GM19239 (cell line): ENCODE measurements around the gene EPDR1.
A peak's percentile ranks its signal among the peaks of the same experiment; 100 is the strongest.

Source experiments
- DNase-seq: peaks from one replicate; pipeline ENCODE4 v3.0.0; 2011; ENCODE audit warnings: low spot score; ENCODE audit not compliant: insufficient read length
- FAIRE-seq: peaks from 2 replicates; lab custom pipeline; 2011; peaks lifted over from hg19 to GRCh38; lab: Jason Lieb, UNC

EPDR1 gene

GRCh38 chr7:37920305-37920848, at the start of gene EPDR1:
Gene EPDR1 (plus strand): TSS chr7:37920640. CDS start chr7:37920940, 300 bp downstream.
- DNase-seq (no peak), FAIRE-seq (peak; percentile 80)

GRCh38 chr7:37882086-37882485, 38.4 kb upstream of the EPDR1 start:
- no peak for FAIRE-seq
- DNase-seq: no peak

- DNase-seq (no peak), FAIRE-seq (no peak)
Measured at GRCh38 chr7:37893359-37893758, 27.1 kb upstream of the EPDR1 start.

DNA sequence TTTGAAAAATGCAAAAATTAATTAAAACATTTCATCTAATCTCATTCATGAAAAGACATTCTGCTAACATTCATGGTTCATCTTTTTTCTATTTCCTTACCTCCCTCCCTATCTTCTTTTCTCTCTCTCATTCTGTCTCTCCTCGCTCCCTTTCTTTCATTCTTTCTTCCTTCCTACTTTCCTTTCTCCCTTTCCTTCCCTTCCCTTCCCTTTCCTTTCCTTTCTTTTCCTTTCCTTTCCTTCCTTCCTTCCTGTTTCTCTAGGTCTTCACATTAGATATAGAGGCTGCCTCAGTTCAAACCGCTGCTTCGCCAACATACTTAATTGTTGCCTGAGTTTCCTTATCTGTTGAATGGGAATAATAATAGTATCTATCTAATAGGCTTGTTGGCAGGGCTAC, 25.8 kb upstream of the EPDR1 start:
- no peak for FAIRE-seq

GRCh38 chr7:37899712-37900247, 20.7 kb upstream of the EPDR1 start:
- DNase-seq (no peak), FAIRE-seq (no peak)

More for the DNA sequence above, 25.8 kb upstream of the EPDR1 start:
- no peak for DNase-seq

DNA sequence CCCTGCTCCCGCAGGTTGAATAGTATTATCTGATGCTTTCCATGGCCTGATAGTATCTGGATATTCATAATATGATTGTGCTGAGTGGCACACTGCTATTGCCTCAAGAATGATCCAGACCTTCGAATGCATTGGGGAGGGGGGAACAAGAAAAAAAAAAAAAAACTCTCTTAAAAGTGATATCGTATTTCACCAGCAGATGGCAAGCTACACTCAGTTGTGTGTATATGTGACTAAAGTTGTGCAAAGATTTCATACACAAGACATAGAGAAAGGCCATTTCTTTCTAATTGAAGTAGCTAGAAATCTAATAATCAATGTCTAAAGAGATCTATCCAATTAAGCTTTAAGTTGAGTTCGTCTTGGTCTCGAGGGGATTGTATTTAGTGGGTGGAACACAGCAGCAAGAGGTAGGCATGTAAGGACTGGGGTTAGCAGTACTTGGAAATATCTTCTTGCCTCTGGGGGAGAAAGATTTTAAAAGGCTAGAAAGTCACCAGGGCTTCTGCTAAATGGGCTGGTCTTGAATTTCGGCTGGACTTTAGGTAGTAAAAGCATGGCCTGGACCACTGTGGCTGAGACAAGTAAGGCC, 19.1 kb upstream of the EPDR1 start:
- DNase-seq (no peak), FAIRE-seq (peak; percentile 59)

GRCh38 chr7:37901890-37902524, 18.4 kb upstream of the EPDR1 start:
- DNase-seq (no peak), FAIRE-seq (no peak)

- FAIRE-seq: no peak
Measured at GRCh38 chr7:37908221-37908788, 12.1 kb upstream of the EPDR1 start.

GRCh38 chr7:37912756-37913155, 7.7 kb upstream of the EPDR1 start:
- DNase-seq (no peak), FAIRE-seq (no peak)

More at GRCh38 chr7:37908221-37908788, 12.1 kb upstream of the EPDR1 start:
- no peak for DNase-seq

- DNase-seq: no peak
- FAIRE-seq: no peak
Measured at GRCh38 chr7:37915438-37915837, 5.0 kb upstream of the EPDR1 start.

DNA sequence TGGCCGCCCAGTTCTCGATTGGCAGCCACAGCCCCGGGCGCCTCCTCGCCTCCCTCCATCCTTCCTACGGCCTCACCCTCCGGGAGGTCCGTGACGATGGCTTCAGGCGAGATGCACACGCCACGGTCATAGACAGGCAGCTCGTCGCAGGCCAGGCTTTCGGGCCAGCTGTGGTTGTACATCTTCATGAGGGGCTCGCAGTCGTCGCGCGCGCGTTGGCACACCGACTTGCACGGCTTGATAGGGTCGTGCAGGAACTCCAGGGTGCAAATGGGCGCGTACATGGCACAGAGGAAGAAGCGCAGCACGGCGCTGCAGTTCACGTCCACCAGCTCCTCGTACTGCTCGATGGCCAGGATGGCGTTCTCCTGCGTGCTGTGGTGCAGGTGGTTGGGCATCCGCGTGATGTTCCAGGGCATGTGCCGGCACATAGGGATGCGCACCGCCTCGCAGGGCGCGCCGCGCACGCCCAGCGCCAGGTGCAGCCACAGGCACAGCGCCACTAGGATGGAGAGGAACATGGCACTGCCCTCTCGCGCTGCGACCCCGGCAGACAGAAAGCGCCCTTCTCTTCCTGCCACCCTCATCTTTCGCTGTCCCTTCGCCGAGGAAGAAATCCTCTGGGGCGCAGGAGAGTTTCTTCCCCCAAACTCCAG, 4.3 kb upstream of the EPDR1 start:
- DNase-seq: no peak

DNA sequence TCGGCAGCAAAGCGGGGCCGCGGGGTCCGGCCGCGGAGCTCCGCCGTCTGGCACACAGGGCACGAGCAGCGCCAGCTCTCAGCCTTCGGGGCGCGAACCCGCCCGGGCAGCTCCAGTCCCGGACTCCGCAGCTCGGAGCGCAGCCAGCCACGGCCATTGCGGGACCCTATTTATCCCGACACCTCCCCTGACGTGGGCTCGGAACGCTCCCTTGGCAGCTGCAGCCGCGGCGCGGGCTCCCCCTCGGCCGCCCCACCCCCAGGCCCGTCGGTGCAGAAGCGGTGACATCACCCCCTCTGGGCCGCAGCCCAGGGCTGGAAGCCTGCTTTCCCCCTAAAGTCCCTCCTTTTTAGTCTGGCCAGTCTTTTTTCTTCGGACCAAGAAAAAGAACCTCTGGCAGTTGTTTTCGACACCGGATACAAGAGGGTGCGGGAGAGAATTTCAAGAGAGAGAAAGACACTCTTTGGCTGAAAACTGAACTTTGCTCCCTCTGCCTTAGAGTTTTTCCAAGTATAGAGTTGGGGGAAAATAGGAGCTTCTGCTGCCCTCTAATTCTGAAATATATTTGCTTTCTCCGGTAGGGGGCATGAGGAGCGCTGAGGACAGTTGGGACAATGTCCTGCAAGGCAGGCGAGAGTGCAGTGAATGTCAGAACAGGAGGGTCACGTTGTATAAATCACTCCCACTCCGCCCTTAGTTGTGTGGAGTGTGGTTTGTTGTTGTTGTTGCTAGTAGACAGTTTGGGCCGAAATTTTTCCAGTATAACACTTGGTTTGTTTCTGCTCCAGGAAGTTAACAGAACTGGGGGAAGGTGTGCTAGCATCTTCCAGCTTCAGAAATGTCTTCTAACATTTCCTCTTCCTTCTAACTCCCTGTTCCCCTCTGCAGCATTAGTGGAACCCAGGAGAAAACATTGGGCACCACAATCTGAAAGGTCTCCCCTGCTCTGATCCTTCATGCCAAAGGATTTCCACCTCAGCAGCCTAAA, 3.5 kb upstream of the EPDR1 start, which contains the start of gene SFRP4:
SFRP4 (minus strand) TSS at position 145 of the 988 bp plus-strand sequence. CDS start 280 bp downstream, outside the sequence.
- peak; percentile 28 for DNase-seq
- FAIRE-seq: peak; percentile 93

More for the DNA sequence above, 4.3 kb upstream of the EPDR1 start:
- FAIRE-seq: no peak

DNA sequence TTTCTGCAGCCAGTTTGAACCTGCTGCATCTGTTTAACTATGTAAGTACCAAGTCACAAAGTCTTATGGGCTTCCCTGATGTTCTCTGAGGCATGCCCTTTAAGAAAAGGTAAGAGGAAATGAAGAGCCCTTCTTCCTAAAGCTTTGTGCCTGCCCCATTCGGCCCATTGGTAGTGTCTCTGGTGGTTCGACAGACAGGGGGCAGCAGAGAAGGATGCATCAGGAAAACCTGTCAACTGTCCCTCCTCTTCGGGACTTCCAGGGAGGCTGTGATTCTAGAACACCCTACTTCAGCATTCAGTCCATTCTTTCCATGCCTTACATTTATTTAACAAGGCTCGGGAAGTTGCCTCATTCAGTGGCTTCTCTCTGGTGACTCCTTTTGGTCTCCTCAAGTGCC, 1.9 kb upstream of the EPDR1 start:
- FAIRE-seq (no peak), DNase-seq (no peak)

- FAIRE-seq (peak; percentile 85), DNase-seq (no peak)
Measured at GRCh38 chr7:37920849-37921805, 687 bp downstream of the EPDR1 start.

DNA sequence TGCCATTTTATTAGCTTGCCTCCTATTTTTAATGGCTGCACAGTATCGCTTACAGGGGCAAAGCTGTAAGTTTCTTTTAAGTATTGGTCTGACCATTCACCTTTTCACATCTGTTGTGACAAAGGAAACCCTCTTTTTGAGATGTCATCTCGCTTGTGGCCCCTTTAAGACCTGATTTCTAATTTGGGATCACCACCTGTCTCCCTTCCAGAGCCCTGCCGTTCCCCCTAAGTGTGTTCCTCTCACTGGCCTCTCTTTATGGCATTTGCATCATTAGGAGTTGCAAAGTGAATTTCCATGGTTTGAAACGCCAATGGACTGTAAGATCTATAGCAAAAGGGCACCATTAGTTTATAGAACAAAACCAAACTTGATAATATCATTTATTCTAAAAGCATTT, 1.4 kb downstream of the EPDR1 start:
- no peak for DNase-seq
- FAIRE-seq: no peak

GRCh38 chr7:37923996-37924395, 3.6 kb downstream of the EPDR1 start:
- FAIRE-seq (no peak), DNase-seq (no peak)

DNA sequence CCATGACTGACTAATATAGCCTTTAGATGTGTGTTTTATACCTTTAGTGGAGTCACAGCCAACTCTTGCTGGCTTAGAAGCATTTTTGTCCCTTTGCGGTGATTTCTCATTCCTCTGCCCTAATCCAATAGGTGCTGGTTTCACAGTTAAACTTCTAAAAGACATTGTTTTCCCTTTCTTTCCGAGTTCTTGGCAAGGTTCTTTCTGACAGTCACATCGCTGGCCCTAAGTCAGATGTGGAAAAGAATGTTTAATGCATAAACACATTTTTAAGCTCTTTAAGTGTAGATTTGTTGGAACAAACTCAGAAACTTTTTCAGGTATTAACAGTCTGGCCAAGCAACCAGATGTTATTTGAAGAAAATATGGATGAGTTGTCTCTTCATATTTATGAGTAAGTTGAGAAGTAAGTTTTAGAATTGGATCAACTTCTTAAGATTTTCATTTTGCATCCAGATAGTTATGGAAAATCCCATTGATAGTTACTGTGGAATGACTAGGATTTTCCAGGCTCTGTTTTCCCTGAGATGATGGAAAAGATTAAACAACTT, 4.1 kb downstream of the EPDR1 start:
- DNase-seq (no peak), FAIRE-seq (no peak)

- FAIRE-seq: no peak
- no peak for DNase-seq
Measured at GRCh38 chr7:37925620-37926019, 5.2 kb downstream of the EPDR1 start.
